Measurements from ENCODE around the gene URB2. TPM values are rescaled to one million over a fixed set of nuclear protein-coding genes. Genes with fewer than 3 reads are reported as not detected.
"Not testable (repeated sequence)": the region's sequence is repeated elsewhere in the genome, so short reads cannot be mapped to it uniquely, and the experiment has no call there.

URB2 gene
- polyA plus RNA-seq (ENCODE audit: insufficient read length), result 6.2 TPM

GRCh38 chr1:229625915-229626831, at the start of gene URB2, which contains the start of gene TAF5L:
URB2 (plus strand) TSS chr1:229626247; CDS start chr1:229627634, 1,387 bp downstream.
TAF5L (minus strand) TSS chr1:229626122; CDS start chr1:229614482, 11,640 bp downstream.
- peak; percentile 84 for DNase-seq (ENCODE audit: low read depth)

DNA sequence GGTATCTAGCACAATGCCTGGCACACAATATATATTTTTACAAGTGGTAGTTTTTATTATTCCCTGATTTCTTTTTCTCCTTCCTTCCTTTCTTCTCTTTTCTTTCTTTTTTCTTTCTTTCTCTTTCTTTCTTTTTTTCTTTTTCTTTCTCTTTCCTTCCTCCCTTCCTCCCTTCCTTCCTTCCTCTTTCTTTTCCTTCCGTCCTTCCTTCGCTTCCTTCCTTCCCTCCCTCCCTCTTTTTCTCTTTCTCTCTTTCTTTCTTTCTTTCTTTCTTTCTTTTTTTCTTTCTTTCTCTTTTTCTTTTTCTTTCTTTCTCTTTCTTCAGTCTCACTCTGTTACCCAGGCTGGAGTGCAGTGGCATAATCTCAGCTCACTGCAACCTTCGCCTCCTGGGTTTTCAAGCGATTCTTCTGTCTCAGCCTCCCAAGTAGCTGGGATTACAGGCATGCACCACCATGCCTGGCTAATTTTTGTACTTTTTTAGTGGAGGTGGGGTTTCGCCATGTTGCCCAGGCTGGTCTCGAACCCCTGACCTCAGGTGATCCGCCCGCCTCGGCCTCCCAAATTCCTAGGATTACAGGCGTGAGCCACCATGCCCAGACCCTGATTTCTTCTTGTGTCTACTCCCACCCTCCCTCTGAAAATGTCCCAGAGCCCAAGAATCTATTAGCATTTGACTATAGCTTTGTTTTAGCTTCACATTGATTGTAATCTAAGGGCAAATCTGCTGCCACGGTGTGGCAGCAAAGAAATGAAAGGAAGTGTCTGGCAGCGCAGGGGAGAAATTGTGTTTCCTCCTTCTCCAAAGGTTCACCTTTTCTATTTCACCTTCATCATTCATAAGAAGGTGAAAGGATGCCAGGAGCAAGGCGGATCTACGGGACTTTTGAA, 47.6 kb upstream of the URB2 start:
- no peak for DNase-seq (ENCODE audit: low read depth)

GRCh38 chr1:229579059-229579673, 46.9 kb upstream of the URB2 start:
- DNase-seq (ENCODE audit: low read depth), result peak; percentile 55

- DNase-seq (ENCODE audit: low read depth), result no peak
Observed at GRCh38 chr1:229581485-229581884, 44.6 kb upstream of the URB2 start.

GRCh38 chr1:229582011-229582694, 43.9 kb upstream of the URB2 start:
- no peak for DNase-seq (ENCODE audit: low read depth)

- no peak for DNase-seq (ENCODE audit: low read depth)
Observed at GRCh38 chr1:229582715-229583114, 43.3 kb upstream of the URB2 start.

GRCh38 chr1:229585338-229585737, 40.7 kb upstream of the URB2 start:
- DNase-seq (ENCODE audit: low read depth), result no peak

- no peak for DNase-seq (ENCODE audit: low read depth)
Observed at GRCh38 chr1:229590119-229590518, 35.9 kb upstream of the URB2 start.

DNA sequence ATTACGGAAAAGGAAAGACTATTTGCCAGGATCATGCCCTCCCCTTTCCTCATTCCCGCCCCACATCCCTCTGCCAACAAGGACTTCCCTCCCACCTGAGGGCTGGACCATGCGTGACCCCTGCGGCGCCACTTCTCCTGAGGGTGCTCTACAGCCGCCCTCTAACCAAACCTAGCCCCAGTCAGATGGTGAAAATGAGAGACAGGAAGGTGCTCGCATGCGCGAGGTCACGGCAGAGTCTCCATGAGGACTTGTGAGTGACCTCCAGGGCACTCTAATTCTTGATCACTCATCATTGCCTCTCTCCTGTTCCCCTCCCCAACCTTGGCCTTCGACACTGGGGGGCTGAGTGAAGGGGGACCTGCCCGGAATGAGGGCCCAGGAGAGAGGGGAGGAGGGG, 32.2 kb upstream of the URB2 start:
- DNase-seq (ENCODE audit: low read depth), result no peak

DNA sequence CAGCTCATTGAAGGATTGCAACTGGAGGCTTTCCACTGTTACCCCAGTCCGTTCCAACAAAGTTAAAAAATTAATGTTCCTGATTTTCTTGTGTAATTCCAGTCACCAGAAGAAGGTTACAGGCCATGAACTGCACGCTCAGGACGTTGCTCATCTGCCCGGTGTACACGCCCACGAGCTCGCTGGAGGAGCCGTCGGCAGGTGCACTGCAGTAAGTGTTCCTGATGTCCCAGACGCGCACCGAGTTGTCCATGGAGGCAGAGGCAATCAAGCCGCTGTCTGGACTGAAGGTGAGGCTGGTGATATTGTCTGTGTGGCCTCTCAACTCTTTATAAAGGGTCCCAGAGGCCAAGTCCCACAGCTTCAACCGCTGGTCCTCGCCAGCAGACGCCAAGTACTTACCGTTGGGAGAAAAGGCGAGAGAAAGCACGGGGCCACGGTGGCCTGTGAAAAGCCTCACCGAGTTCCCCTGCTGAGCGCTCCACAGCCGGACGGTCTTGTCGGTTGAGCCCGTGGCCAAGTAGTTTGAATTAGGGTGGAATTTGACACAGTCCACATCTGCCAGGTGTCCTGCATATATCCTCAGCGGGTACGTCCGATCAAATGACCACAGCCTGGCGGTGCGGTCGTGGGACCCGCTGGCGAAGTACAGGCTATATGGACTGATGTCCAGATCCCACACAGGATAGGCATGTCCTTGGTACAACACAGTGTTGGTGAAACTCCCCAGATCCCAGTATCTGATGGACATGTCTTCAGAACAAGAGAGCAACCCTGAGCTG, 31.6 kb upstream of the URB2 start:
- DNase-seq (ENCODE audit: low read depth), result no peak

DNA sequence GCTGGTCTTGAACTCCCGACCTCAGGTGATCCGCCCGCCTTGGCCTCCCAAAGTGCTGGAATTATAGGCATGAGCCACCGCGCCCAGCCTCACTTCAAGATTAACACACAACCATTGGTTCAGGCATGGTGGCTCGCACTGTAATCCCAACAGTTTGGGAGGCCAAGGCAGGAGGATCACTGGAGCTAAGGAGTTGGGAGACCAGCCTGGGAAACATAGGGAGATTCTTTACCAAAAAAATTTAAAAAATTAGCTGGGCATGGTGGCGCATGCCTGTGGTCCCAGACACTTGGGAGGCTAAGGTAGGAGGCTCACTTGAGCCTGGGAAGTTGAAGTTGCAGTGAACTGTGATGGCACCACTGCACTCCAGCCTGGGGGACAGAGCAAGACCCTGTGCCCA, 30.2 kb upstream of the URB2 start:
- not testable (repeated sequence) for DNase-seq (ENCODE audit: low read depth)

- DNase-seq (ENCODE audit: low read depth), result no peak
Observed at GRCh38 chr1:229596925-229597699, 28.9 kb upstream of the URB2 start.

GRCh38 chr1:229597877-229598276, 28.2 kb upstream of the URB2 start:
- no peak for DNase-seq (ENCODE audit: low read depth)

- no peak for DNase-seq (ENCODE audit: low read depth)
Observed at GRCh38 chr1:229599218-229599954, 26.7 kb upstream of the URB2 start.

GRCh38 chr1:229600229-229600628, 25.8 kb upstream of the URB2 start:
- DNase-seq (ENCODE audit: low read depth), result no peak

- DNase-seq (ENCODE audit: low read depth), result no peak
Observed at GRCh38 chr1:229603371-229604005, 22.6 kb upstream of the URB2 start.

- DNase-seq (ENCODE audit: low read depth), result no peak
Observed at GRCh38 chr1:229607370-229607769, 18.7 kb upstream of the URB2 start.

GRCh38 chr1:229608590-229608989, 17.5 kb upstream of the URB2 start:
- no peak for DNase-seq (ENCODE audit: low read depth)

Data from forelimb muscle (tissue), 1 donor.